Lower leg skin (tissue), 3 donors: ENCODE measurements around the gene DYNC1LI2.

Experiments
- POLR2A ChIP-seq, 2 donors: fragments of 450-650 bp; IDR thresholded peaks; one replicate each; pipeline ENCODE4 v1.6.1; 2016 to 2017; ENCODE audit warnings: antibody characterized with exemption in 2 of 2, mild to moderate bottlenecking in 1 of 2, moderate library complexity in 1 of 2
- TF ChIP-seq, protein P1 (sequence below), 3 donors: fragments of 450-650 bp; IDR thresholded peaks; one replicate each; pipeline ENCODE4 v1.5.1; 2016; ENCODE audit warnings: antibody characterized with exemption in 3 of 3, mild to moderate bottlenecking in 3 of 3, moderate library complexity in 2 of 3

DNA sequence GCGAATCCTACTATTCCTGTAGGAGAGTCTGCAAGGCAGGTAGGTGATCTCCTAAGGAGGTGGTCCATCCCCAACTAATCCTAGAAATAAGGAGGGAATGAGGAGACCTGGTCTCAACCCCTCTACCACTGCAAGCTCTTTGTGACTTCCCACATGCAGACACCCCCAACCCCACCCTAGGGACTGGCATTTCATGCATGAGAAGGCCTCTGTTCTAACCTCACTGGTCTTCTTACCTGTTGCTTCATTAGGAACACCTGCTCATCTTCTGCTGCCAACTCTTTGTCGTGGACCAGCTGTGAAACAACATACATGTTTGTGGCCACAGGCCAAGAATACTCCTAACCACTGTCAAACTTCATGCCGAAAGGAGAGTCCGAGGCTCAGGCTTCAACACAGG is 22.6 kb downstream of the DYNC1LI2 start:
- TF ChIP-seq, protein P1, sequence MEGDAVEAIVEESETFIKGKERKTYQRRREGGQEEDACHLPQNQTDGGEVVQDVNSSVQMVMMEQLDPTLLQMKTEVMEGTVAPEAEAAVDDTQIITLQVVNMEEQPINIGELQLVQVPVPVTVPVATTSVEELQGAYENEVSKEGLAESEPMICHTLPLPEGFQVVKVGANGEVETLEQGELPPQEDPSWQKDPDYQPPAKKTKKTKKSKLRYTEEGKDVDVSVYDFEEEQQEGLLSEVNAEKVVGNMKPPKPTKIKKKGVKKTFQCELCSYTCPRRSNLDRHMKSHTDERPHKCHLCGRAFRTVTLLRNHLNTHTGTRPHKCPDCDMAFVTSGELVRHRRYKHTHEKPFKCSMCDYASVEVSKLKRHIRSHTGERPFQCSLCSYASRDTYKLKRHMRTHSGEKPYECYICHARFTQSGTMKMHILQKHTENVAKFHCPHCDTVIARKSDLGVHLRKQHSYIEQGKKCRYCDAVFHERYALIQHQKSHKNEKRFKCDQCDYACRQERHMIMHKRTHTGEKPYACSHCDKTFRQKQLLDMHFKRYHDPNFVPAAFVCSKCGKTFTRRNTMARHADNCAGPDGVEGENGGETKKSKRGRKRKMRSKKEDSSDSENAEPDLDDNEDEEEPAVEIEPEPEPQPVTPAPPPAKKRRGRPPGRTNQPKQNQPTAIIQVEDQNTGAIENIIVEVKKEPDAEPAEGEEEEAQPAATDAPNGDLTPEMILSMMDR (IDR thresholded peaks at IDR 0.05): no peak
- no peak for TF ChIP-seq POLR2A (IDR thresholded peaks at IDR 0.05)
